ENCODE results near the gene MCMBP.

- TF ChIP-seq CTCF (IDR thresholded peaks at IDR 0.05) (no peak), POLR2A (IDR thresholded peaks at IDR 0.05) (no peak)
Observed at GRCh38 chr10:119796039-119796438, 76.6 kb downstream of the MCMBP start.
